ENCODE results near the gene ZNF598. TPM values are rescaled to one million over a fixed set of nuclear protein-coding genes. Genes with fewer than 3 reads are reported as not detected.
A peak's percentile ranks its signal among the peaks of the same experiment; 100 is the strongest.

ZNF598 gene
- total and polyA plus RNA-seq, 12 donors: 9.5 to 25.3 (median 14.2) TPM

GRCh38 chr16:2032285-2033056, 22.9 kb upstream of the ZNF598 start:
- Histone ChIP-seq H3K9me3 (no peaks in the 10 kb centered on the region), H3K27ac (peak overlapping the region; percentile 88 to 98 (median 95)), H3K36me3 (peaks cover 0 to 59% (median 7%) of the 10 kb centered on the region in 9 donors), H3K4me3 (peak overlapping the region in 9 of 10 donors; percentile 52 to 94 (median 84)), H3K4me1 (peaks cover 24 to 94% (median 78%) of the 10 kb centered on the region in 9 donors), H3K27me3 (peaks cover 0 to 14% (median 0%) of the 10 kb centered on the region in 7 donors)
- intact Hi-C loops (cut with DNase I): loop anchor here in 1 of 10 donors (10.0 kb wide), 1 partner anchor 488 kb away; no protein-coding TSS in a partner anchor
- ATAC-seq (peak; percentile 18 to 51 (median 40)), DNase-seq (no peak)
- WGBS, 2 donors: 51 to 55% methylated on average over 10 to 15 of the region's 15 CpGs
- TF ChIP-seq, protein P1, sequence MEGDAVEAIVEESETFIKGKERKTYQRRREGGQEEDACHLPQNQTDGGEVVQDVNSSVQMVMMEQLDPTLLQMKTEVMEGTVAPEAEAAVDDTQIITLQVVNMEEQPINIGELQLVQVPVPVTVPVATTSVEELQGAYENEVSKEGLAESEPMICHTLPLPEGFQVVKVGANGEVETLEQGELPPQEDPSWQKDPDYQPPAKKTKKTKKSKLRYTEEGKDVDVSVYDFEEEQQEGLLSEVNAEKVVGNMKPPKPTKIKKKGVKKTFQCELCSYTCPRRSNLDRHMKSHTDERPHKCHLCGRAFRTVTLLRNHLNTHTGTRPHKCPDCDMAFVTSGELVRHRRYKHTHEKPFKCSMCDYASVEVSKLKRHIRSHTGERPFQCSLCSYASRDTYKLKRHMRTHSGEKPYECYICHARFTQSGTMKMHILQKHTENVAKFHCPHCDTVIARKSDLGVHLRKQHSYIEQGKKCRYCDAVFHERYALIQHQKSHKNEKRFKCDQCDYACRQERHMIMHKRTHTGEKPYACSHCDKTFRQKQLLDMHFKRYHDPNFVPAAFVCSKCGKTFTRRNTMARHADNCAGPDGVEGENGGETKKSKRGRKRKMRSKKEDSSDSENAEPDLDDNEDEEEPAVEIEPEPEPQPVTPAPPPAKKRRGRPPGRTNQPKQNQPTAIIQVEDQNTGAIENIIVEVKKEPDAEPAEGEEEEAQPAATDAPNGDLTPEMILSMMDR (IDR thresholded peaks at IDR 0.05): no peak

DNA sequence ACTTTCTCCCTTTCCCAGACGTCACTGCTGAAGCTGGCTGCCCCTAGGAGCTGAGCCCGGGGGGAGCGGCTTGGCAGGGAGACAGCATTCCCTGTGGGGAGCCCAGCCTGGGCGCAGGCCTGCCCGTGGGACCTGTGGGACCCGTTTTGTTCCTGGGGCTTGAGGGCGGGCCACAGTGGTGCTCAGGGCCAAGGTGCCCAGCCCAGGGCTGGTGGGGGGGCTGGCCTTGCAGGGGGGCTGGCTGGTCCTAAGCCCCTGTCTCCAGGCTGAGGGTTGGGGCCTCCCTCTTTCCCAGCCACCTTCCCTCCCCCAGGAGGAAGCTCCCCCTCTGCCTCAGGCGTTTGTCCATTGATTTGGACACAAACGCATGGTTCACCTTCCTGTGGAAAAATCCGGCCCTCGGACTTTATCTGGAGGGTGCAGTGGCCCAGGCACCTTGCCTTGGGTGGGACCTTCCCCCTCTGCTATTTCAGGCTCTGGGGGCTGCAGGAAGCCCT, 21.5 kb upstream of the ZNF598 start:
- Histone ChIP-seq H3K36me3 (peaks cover 0 to 45% (median 5%) of the 10 kb centered on the region in 9 donors), H3K4me1 (peaks cover 18 to 88% (median 72%) of the 10 kb centered on the region in 9 donors), H3K9me3 (no peaks in the 10 kb centered on the region), H3K27ac (peak overlapping the region; percentile 64 to 98 (median 94)), H3K4me3 (peak overlapping the region; percentile 20 to 94 (median 84)), H3K27me3 (peaks cover 0 to 24% (median 0%) of the 10 kb centered on the region in 7 donors)
- intact Hi-C loops (cut with DNase I): loop anchor here in 1 of 10 donors (10.0 kb wide), 1 partner anchor 486 kb away; no protein-coding TSS in a partner anchor
- ATAC-seq (peak; percentile 23 to 61 (median 52)), DNase-seq (peak; percentile 77 to 87)
- 51 to 65% methylated on average over 11 of the region's 11 CpGs for WGBS, 2 donors
- TF ChIP-seq, protein P1 (IDR thresholded peaks at IDR 0.05): no peak

DNA sequence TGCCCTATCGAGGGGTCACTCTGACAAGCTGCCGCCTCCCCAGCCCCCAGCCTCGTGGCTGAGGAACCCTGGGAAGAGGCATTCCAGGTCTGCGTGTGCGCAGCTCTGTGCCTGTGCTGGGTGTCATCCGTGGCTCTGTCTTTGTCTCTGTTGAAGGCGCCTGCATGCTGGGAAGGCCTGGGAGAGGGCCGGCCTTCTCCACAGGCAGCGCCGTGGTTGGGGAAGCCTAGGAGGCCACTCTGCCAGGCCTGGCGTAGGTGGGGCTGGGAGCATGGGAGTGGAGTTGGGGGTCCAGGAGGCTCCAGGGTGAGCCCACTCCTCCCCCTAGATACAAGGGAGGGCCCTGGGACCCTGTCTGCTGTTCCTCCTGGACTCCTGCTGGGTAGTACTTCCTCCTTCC, 20.4 kb upstream of the ZNF598 start:
- peaks cover 0 to 30% (median 0%) of the 10 kb centered on the region in 7 donors for H3K27me3 ChIP-seq
- H3K4me1 ChIP-seq: peaks cover 19 to 88% (median 68%) of the 10 kb centered on the region in 9 donors
- H3K36me3 ChIP-seq: peaks cover 0 to 37% (median 5%) of the 10 kb centered on the region in 9 donors
- ATAC-seq (no peak), DNase-seq (no peak)
- H3K27ac ChIP-seq: peak overlapping the region; percentile 64 to 98 (median 94)
- 61 to 73% methylated on average over 11 of the region's 11 CpGs for WGBS, 2 donors
- H3K4me3 ChIP-seq: peak overlapping the region; percentile 20 to 94 (median 84)
- intact Hi-C loops (cut with DNase I): loop anchor here in 1 of 10 donors (10.0 kb wide), 1 partner anchor 485 kb away; no protein-coding TSS in a partner anchor
- H3K9me3 ChIP-seq: no peaks in the 10 kb centered on the region
- TF ChIP-seq, protein P1 (IDR thresholded peaks at IDR 0.05): no peak

DNA sequence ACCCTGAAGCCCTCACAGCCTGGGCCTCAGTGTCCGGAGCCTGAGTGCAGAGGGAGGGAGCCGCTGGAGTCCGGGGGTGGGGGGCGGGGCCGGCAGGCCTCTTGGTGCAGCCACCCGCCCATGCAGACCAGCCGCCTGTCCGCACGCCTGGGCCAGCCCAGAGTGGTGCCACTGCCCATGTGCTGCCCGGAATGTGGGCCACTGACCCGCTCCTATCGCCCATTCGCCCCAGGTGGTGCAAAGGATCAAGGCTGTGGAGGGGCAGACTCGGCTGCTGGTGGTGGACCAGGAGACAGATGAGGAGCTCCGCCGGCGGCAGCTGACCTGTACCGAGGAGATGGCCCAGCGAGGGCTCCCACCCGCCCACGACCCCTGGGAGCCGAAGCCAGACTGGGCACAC, 19.7 kb upstream of the ZNF598 start:
- H3K36me3 ChIP-seq: peaks cover 0 to 37% (median 5%) of the 10 kb centered on the region in 9 donors
- TF ChIP-seq, protein P1 (IDR thresholded peaks at IDR 0.05): no peak
- H3K27me3 ChIP-seq: peaks cover 0 to 30% (median 0%) of the 10 kb centered on the region in 7 donors
- H3K27ac ChIP-seq: peak overlapping the region in 8 of 10 donors; percentile 90 to 98 (median 95)
- H3K4me1 ChIP-seq: peaks cover 17 to 90% (median 67%) of the 10 kb centered on the region in 9 donors
- WGBS, 2 donors: 62 to 67% methylated on average over 20 to 22 of the region's 22 CpGs
- no peak for ATAC-seq
- DNase-seq: peak; percentile 13 to 30
- H3K9me3 ChIP-seq: no peaks in the 10 kb centered on the region
- H3K4me3 ChIP-seq: peak overlapping the region; percentile 20 to 94 (median 84)
- intact Hi-C loops (cut with DNase I): loop anchor here in 1 of 10 donors (10.0 kb wide), 2 partner anchors 55 to 225 kb away; partner anchors contain the start of gene ECI1

Measured in heart right ventricle (tissue), 16 donors.